Vagina (tissue), 2 donors: Measurements from ENCODE around the gene MED12L.

Source experiments
- CTCF ChIP-seq, 3 experiments: fragments of 450-650 bp in 2 of 3; fragments of 200-600 bp in 1 of 3; sonication (generic) in 1 of 3; IDR thresholded peaks; one replicate each; pipeline ENCODE4 v1.5.1; 2017 to 2019; ENCODE audit warnings: antibody characterized with exemption in 3 of 3, mild to moderate bottlenecking in 2 of 3, moderate library complexity in 2 of 3
- POLR2AphosphoS5 ChIP-seq, 2 donors: sonication (generic); formaldehyde crosslinking; IDR thresholded peaks; one replicate each; pipeline ENCODE4 v1.9.0; 2017; ENCODE audit warnings: antibody characterized with exemption in 2 of 2, mild to moderate bottlenecking in 2 of 2, low read depth in 1 of 2; ENCODE audit not compliant: insufficient read depth in 1 of 2

GRCh38 chr3:151437906-151438305 is 352.4 kb downstream of the MED12L start:
- TF ChIP-seq CTCF (IDR thresholded peaks at IDR 0.05) (no peak), POLR2AphosphoS5 (IDR thresholded peaks at IDR 0.05; ENCODE audit: insufficient read depth in 1 of 2, low read depth in 1 of 2) (no peak)
